GM23338 (cell line): Measurements from ENCODE around the gene NAP1L4. TPM values are rescaled to one million over a fixed set of nuclear protein-coding genes. Genes with fewer than 3 reads are reported as not detected.

Source experiments
- ATAC-seq: fragments of 200-7000 bp; cut with Tn5 transposase; 3 replicates; pipeline ENCODE4 v1.9.1; 2020
- DNase-seq: peaks from one replicate; pipeline ENCODE4 v3.0.0-alpha.2; 2015; ENCODE audit warnings: low spot score
- H2AFZ ChIP-seq: fragments of 200-600 bp; sonication (generic); 2 replicates; pipeline ENCODE4 v1.8.0; 2016; ENCODE audit warnings: antibody characterized with exemption, mild to moderate bottlenecking, moderate library complexity
- H3F3A ChIP-seq: fragments of 200-600 bp; sonication (generic); replicated peaks from 2 replicates; pipeline ENCODE4 v1.8.0; 2017; ENCODE audit warnings: antibody characterized with exemption, mixed run types, low read depth
- H3K27ac ChIP-seq: fragments of 200-600 bp; sonication (generic); 2 replicates; pipeline ENCODE4 v1.6.1; 2016; ENCODE audit warnings: low read depth
- H3K27me3 ChIP-seq: fragments of 200-600 bp; sonication (generic); 2 replicates; pipeline ENCODE4 v1.8.0; 2016; ENCODE audit warnings: mild to moderate bottlenecking, mixed run types, moderate library complexity; ENCODE audit not compliant: insufficient read depth
- H3K36me3 ChIP-seq: fragments of 200-600 bp; sonication (generic); 2 replicates; pipeline ENCODE4 v1.8.0; 2016; ENCODE audit warnings: mild to moderate bottlenecking; ENCODE audit not compliant: insufficient read depth
- H3K4me1 ChIP-seq: fragments of 200-600 bp; sonication (generic); 2 replicates; pipeline ENCODE4 v1.8.0; 2016; ENCODE audit warnings: mild to moderate bottlenecking, moderate library complexity; ENCODE audit not compliant: insufficient read depth
- H3K4me2 ChIP-seq: fragments of 200-600 bp; sonication (generic); 2 replicates; pipeline ENCODE4 v1.7.1; 2017; ENCODE audit warnings: mixed run types
- H3K4me3 ChIP-seq: fragments of 200-600 bp; sonication (generic); 2 replicates; pipeline ENCODE4 v1.6.1; 2016; ENCODE audit warnings: mixed run types
- H3K79me2 ChIP-seq: fragments of 200-600 bp; sonication (generic); replicated peaks from 2 replicates; pipeline ENCODE4 v1.8.0; 2017; ENCODE audit warnings: mild to moderate bottlenecking; ENCODE audit not compliant: insufficient read depth
- H3K9me2 ChIP-seq: fragments of 200-600 bp; sonication (generic); 2 replicates; pipeline ENCODE4 v1.8.0; 2017; ENCODE audit not compliant: insufficient read depth
- H4K20me1 ChIP-seq: fragments of 200-600 bp; sonication (generic); replicated peaks from 2 replicates; pipeline ENCODE4 v1.8.0; 2017; ENCODE audit warnings: mild to moderate bottlenecking; ENCODE audit not compliant: insufficient read depth
- H3K27ac Mint-ChIP-seq: 2 replicates; pipeline ENCODE4 v1.8.0; 2020; ENCODE audit warnings: inconsistent platforms, mild to moderate bottlenecking, moderate library complexity, mixed read lengths
- H3K27me3 Mint-ChIP-seq: 3 replicates; pipeline ENCODE4 v1.8.0; 2022; ENCODE audit warnings: low read depth, mild to moderate bottlenecking, moderate library complexity, mixed read lengths, inconsistent platforms; ENCODE audit not compliant: insufficient read depth, poor library complexity
- H3K36me3 Mint-ChIP-seq: 3 replicates; pipeline ENCODE4 v1.8.0; 2021; ENCODE audit warnings: low read depth, mild to moderate bottlenecking, inconsistent platforms, moderate library complexity, mixed read lengths
- H3K4me1 Mint-ChIP-seq: 3 replicates; pipeline ENCODE4 v1.8.0; 2020; ENCODE audit warnings: mild to moderate bottlenecking, inconsistent platforms, mixed read lengths
- H3K4me3 Mint-ChIP-seq: 3 replicates; pipeline ENCODE4 v1.8.0; 2021; ENCODE audit warnings: moderate library complexity, mild to moderate bottlenecking, inconsistent platforms, mixed read lengths
- H3K9me3 Mint-ChIP-seq: 3 replicates; pipeline ENCODE4 v1.8.0; 2020; ENCODE audit warnings: moderate library complexity, mild to moderate bottlenecking, inconsistent platforms, mixed read lengths
- CREB1 ChIP-seq: fragments of 250-450 bp; sonication (Bioruptor Pico); IDR thresholded peaks from 2 replicates; pipeline ENCODE4 v1.5.0; 2020; ENCODE audit warnings: low read depth, mild to moderate bottlenecking, moderate library complexity
- EZH2 ChIP-seq: fragments of 200-600 bp; sonication (generic); IDR thresholded peaks from one replicate; pipeline ENCODE4 v1.8.0; 2017; ENCODE audit warnings: antibody characterized with exemption, mild to moderate bottlenecking, low read depth; ENCODE audit not compliant: unreplicated experiment
- EZH2phosphoT487 ChIP-seq: fragments of 200-600 bp; sonication (generic); IDR thresholded peaks from one replicate; pipeline ENCODE4 v1.8.1; 2018; ENCODE audit warnings: antibody characterized with exemption; ENCODE audit not compliant: unreplicated experiment
- JUNB ChIP-seq: IDR thresholded peaks from one replicate; pipeline ENCODE4 v1.6.1; 2016; ENCODE audit warnings: antibody characterized with exemption; ENCODE audit not compliant: unreplicated experiment
- NANOG ChIP-seq: IDR thresholded peaks from 2 replicates; pipeline ENCODE4 v1.6.1; 2016; ENCODE audit warnings: antibody characterized with exemption, borderline replicate concordance
- POLR2AphosphoS5 ChIP-seq: IDR thresholded peaks from 2 replicates; pipeline ENCODE4 v1.6.1; 2016; ENCODE audit warnings: antibody characterized with exemption, low read depth
- STAT1 ChIP-seq: IDR thresholded peaks from one replicate; pipeline ENCODE4 v1.6.1; 2016; ENCODE audit warnings: antibody characterized with exemption; ENCODE audit not compliant: unreplicated experiment
- ZNF114 ChIP-seq: fragments of 250-450 bp; sonication (Bioruptor Pico); IDR thresholded peaks from 2 replicates; pipeline ENCODE4 v1.5.0; 2020; ENCODE audit warnings: mild to moderate bottlenecking, moderate library complexity
- ZNF462 ChIP-seq: fragments of 250-450 bp; sonication (Bioruptor Pico); IDR thresholded peaks from 2 replicates; pipeline ENCODE4 v1.5.0; 2020; ENCODE audit warnings: mild to moderate bottlenecking, moderate library complexity
- polyA plus RNA-seq: library from polyadenylated mRNA; unstranded; fragments of >200 nt; fragmentation: Nextera tagmentation; extraction: Ambion mirVana; gene quantifications from 2 replicates; pipeline ENCODE4 v1.2.1, GENCODE V29; 2016
- total RNA-seq: library from RNA; depleted of rRNA; stranded (reverse); fragments of >200 nt; shearing (Covaris generic); gene quantifications from 2 replicates; pipeline ENCODE4 v1.2.3, GENCODE V29; 2014
- TF ChIP-seq, protein P1 (sequence below): IDR thresholded peaks from one replicate; pipeline ENCODE4 v1.6.1; 2018; ENCODE audit warnings: antibody characterized with exemption; ENCODE audit not compliant: unreplicated experiment
- TF ChIP-seq, protein P2 (sequence below): IDR thresholded peaks from 2 replicates; pipeline ENCODE4 v1.6.1; 2016; ENCODE audit warnings: antibody characterized with exemption

NAP1L4 gene
- total and polyA plus RNA-seq, 2 experiments from 2014 or later = 181 to 189 TPM

DNA sequence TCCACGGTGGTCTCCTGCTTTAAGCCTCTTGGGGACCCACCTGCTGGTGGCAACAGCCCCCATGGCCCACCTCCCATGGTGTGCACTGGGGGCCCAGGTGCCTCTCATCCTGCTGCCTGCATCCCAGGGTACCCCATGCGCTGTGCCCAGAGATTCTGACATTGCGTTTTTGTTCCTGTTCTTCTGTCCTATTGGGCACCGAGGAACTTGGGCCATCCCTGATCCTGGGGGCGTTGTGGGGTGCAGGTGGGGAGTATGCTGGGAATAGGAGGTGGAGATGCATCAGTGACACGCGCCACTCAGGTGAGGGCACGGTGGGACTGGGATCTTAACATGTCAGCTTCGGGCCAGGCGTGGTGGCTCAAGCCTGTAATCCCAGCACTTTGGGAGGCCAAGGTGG, 12.4 kb upstream of the NAP1L4 start:
- Histone ChIP-seq H3K4me3 (no peak overlapping the region), H3K4me1 (no peaks in the 10 kb centered on the region), H3K27ac (no peak overlapping the region), H4K20me1 (no peaks in the 10 kb centered on the region; the same call in none of the 2 replicates), H2AFZ (no peak overlapping the region), H3F3A (0 out of 2 replicates have a peak, but pooled peaks cover 3% of the 10 kb centered on the region), H3K27me3 (no peaks in the 10 kb centered on the region), H3K4me2 (no peak overlapping the region), H3K79me2 (no peaks in the 10 kb centered on the region), H3K9me2 (no peaks in the 10 kb centered on the region), H3K36me3 (peaks cover 25% of the 10 kb centered on the region)
- no peaks in the 10 kb centered on the region for H3K9me3 Mint-ChIP-seq
- no peaks in the 10 kb centered on the region for H3K4me1 Mint-ChIP-seq
- no peak overlapping the region for H3K4me3 Mint-ChIP-seq
- no peak for ATAC-seq
- H3K27me3 Mint-ChIP-seq = peaks cover 6% of the 10 kb centered on the region
- no peak overlapping the region for H3K27ac Mint-ChIP-seq
- TF ChIP-seq ZNF114 (CRISPR knock-in tag) (no peak), NANOG (no peak), EZH2 (no peak), EZH2phosphoT487 (no peak)
- TF ChIP-seq, protein P1, sequence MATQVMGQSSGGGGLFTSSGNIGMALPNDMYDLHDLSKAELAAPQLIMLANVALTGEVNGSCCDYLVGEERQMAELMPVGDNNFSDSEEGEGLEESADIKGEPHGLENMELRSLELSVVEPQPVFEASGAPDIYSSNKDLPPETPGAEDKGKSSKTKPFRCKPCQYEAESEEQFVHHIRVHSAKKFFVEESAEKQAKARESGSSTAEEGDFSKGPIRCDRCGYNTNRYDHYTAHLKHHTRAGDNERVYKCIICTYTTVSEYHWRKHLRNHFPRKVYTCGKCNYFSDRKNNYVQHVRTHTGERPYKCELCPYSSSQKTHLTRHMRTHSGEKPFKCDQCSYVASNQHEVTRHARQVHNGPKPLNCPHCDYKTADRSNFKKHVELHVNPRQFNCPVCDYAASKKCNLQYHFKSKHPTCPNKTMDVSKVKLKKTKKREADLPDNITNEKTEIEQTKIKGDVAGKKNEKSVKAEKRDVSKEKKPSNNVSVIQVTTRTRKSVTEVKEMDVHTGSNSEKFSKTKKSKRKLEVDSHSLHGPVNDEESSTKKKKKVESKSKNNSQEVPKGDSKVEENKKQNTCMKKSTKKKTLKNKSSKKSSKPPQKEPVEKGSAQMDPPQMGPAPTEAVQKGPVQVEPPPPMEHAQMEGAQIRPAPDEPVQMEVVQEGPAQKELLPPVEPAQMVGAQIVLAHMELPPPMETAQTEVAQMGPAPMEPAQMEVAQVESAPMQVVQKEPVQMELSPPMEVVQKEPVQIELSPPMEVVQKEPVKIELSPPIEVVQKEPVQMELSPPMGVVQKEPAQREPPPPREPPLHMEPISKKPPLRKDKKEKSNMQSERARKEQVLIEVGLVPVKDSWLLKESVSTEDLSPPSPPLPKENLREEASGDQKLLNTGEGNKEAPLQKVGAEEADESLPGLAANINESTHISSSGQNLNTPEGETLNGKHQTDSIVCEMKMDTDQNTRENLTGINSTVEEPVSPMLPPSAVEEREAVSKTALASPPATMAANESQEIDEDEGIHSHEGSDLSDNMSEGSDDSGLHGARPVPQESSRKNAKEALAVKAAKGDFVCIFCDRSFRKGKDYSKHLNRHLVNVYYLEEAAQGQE = no peak
- TF ChIP-seq, protein P2, sequence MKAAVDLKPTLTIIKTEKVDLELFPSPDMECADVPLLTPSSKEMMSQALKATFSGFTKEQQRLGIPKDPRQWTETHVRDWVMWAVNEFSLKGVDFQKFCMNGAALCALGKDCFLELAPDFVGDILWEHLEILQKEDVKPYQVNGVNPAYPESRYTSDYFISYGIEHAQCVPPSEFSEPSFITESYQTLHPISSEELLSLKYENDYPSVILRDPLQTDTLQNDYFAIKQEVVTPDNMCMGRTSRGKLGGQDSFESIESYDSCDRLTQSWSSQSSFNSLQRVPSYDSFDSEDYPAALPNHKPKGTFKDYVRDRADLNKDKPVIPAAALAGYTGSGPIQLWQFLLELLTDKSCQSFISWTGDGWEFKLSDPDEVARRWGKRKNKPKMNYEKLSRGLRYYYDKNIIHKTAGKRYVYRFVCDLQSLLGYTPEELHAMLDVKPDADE = no peak
- H3K36me3 Mint-ChIP-seq = peaks cover 82% of the 10 kb centered on the region
- no peak for DNase-seq

- Histone ChIP-seq H3K4me1 (no peaks in the 10 kb centered on the region), H3K27me3 (no peaks in the 10 kb centered on the region), H3K79me2 (no peaks in the 10 kb centered on the region), H3F3A (0 out of 2 replicates have a peak, but pooled peaks cover 3% of the 10 kb centered on the region), H3K4me3 (no peak overlapping the region), H3K9me2 (no peaks in the 10 kb centered on the region), H3K36me3 (peaks cover 21% of the 10 kb centered on the region), H3K27ac (no peak overlapping the region), H2AFZ (no peak overlapping the region), H4K20me1 (no peaks in the 10 kb centered on the region; the same call in none of the 2 replicates), H3K4me2 (no peak overlapping the region)
- H3K27ac Mint-ChIP-seq = no peak overlapping the region
- H3K36me3 Mint-ChIP-seq = peaks cover 74% of the 10 kb centered on the region
- ATAC-seq (no peak), DNase-seq (no peak)
- H3K4me1 Mint-ChIP-seq = no peaks in the 10 kb centered on the region
- no peak overlapping the region for H3K4me3 Mint-ChIP-seq
- peaks cover 5% of the 10 kb centered on the region for H3K27me3 Mint-ChIP-seq
- no peaks in the 10 kb centered on the region for H3K9me3 Mint-ChIP-seq
- no peak for TF ChIP-seq POLR2AphosphoS5
- no peak for TF ChIP-seq ZNF462 (CRISPR knock-in tag)
- no peak for TF ChIP-seq CREB1 (CRISPR knock-in tag)
- no peak for TF ChIP-seq JUNB
- TF ChIP-seq EZH2 = no peak
- TF ChIP-seq STAT1 = no peak
Measured at GRCh38 chr11:3003396-3004231, 11.5 kb upstream of the NAP1L4 start.
